Measurements from ENCODE around the gene KCNK17. TPM values are rescaled to one million over a fixed set of nuclear protein-coding genes. Genes with fewer than 3 reads are reported as not detected.

KCNK17 gene
- total and polyA plus RNA-seq, 7 donors: 0.17 to 1.4 (median 1.1) TPM; not detected in 4

- no peak for DNase-seq
Observed at GRCh38 chr6:39347906-39348585, 33.8 kb upstream of the KCNK17 start.

GRCh38 chr6:39347206-39347605 lies 33.0 kb upstream of the KCNK17 start:
- H3K4me3 ChIP-seq: no peak overlapping the region
- no peaks in the 10 kb centered on the region for H3K36me3 ChIP-seq
- H3K4me1 ChIP-seq: no peaks in the 10 kb centered on the region
- no peaks in the 10 kb centered on the region for H3K9me3 ChIP-seq
- DNase-seq: no peak
- 93 to 96% methylated on average over 6 of the region's 6 CpGs for WGBS, 2 donors
- no peak for TF ChIP-seq CTCF (IDR thresholded peaks at IDR 0.05)
- no peak for TF ChIP-seq POLR2A (IDR thresholded peaks at IDR 0.05)
- no peak for TF ChIP-seq POLR2AphosphoS5 (IDR thresholded peaks at IDR 0.05)
- TF ChIP-seq EP300 (IDR thresholded peaks at IDR 0.05): no peak
- no peak overlapping the region for H3K27ac ChIP-seq
- no peaks in the 10 kb centered on the region for H3K27me3 ChIP-seq
- intact Hi-C loops (cut with DNase I): no loop called here

More at GRCh38 chr6:39347906-39348585, 33.8 kb upstream of the KCNK17 start:
- Histone ChIP-seq H3K9me3 (no peaks in the 10 kb centered on the region), H3K4me3 (no peak overlapping the region), H3K27me3 (no peaks in the 10 kb centered on the region), H3K36me3 (no peaks in the 10 kb centered on the region), H3K4me1 (no peaks in the 10 kb centered on the region), H3K27ac (no peak overlapping the region)
- intact Hi-C loops (cut with DNase I): no loop called here
- 33 to 39% methylated on average over 9 of the region's 9 CpGs for WGBS, 2 donors
- TF ChIP-seq CTCF (IDR thresholded peaks at IDR 0.05) (peak in 3 of 4 experiments; percentile 68 to 86 (median 71)), EP300 (IDR thresholded peaks at IDR 0.05) (no peak)

DNA sequence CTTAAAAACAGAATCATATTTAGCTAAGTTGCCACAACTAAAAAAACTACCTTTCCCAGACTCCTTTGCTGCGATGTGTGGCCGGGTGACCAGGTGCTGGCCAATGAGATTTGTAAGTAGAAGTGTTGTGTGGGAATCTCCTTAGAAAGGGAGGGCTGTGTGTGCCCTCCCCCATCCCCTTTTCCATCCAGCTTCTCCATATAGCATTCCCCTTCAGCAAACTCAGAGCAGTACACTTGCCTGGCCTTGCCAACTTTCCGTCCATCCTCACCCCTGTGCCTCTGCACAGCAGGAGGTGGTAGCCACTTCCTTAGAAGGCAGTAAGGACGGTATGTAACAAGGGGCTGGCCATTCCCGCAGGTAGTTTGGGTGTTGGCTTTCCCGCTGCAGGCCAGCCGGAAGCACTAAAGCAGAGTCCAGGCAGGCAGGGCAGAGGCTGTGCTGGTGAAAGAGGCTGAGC lies 30.6 kb upstream of the KCNK17 start:
- no peak for DNase-seq
- TF ChIP-seq POLR2A (IDR thresholded peaks at IDR 0.05): no peak
- TF ChIP-seq EP300 (IDR thresholded peaks at IDR 0.05): no peak
- no peak for TF ChIP-seq CTCF (IDR thresholded peaks at IDR 0.05)
- TF ChIP-seq POLR2AphosphoS5 (IDR thresholded peaks at IDR 0.05): no peak
- Histone ChIP-seq H3K9me3 (no peaks in the 10 kb centered on the region), H3K27ac (no peak overlapping the region), H3K27me3 (peaks cover 0 to 4% (median 0%) of the 10 kb centered on the region in 3 donors), H3K36me3 (no peaks in the 10 kb centered on the region), H3K4me1 (no peaks in the 10 kb centered on the region), H3K4me3 (no peak overlapping the region)
- 58 to 80% methylated on average over 7 of the region's 7 CpGs for WGBS, 2 donors
- intact Hi-C loops (cut with DNase I): no loop called here

DNA sequence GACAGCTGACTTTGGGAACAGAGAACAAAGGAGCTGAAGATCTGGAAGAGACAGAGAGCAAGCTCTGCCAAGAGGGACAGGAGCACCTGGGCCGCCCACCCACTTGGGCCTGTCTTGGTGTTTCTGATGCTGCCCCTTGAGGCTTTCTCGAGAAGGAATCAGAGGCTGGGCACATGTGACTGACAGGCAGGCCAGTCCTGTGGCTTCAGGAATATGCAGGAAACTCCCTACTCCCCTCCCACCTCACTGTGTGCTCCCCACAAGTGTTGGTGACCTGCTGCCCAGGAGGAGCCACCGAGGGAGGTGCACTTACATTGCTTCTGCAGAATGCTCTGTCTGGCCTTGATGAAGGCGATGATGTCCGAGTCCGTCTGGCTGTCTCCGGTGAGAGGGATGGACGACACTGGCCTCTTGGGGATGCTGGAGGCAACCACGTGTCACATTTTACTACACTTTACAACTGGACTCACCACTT lies 29.2 kb upstream of the KCNK17 start:
- intact Hi-C loops (cut with DNase I): no loop called here
- TF ChIP-seq POLR2AphosphoS5 (IDR thresholded peaks at IDR 0.05) (no peak), EP300 (IDR thresholded peaks at IDR 0.05) (no peak), CTCF (IDR thresholded peaks at IDR 0.05) (no peak), POLR2A (IDR thresholded peaks at IDR 0.05) (no peak)
- H3K36me3 ChIP-seq: no peaks in the 10 kb centered on the region
- H3K27ac ChIP-seq: no peak overlapping the region
- no peak for DNase-seq
- H3K27me3 ChIP-seq: peaks cover 0 to 13% (median 0%) of the 10 kb centered on the region in 3 donors
- H3K9me3 ChIP-seq: no peaks in the 10 kb centered on the region
- H3K4me3 ChIP-seq: no peak overlapping the region
- H3K4me1 ChIP-seq: no peaks in the 10 kb centered on the region
- WGBS, 2 donors: 81 to 85% methylated on average over 9 of the region's 9 CpGs

Data from sigmoid colon (tissue), 7 donors.